ENCODE measurements around the gene STPG2.

DNA sequence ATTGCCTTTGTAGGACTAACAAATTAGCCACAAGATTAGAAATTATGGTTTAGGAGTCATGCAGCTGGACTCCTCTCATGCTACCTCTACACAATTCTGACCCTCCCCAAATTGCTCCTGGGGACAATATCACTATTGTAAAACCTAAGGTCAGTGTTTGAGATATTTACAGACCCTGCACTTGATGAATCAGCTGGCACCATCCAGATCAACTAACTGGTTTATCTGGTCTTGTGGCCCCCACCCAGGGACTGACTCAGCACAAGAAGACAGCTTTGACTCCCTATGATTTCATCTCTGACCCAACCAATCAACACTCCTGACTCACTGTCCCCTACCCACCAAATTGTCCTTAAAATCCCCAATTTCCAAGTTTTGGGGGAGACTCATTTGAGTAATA is 192.4 kb downstream of the STPG2 start:
- TF ChIP-seq POLR2A (IDR thresholded peaks at IDR 0.05) (no peak), CTCF (IDR thresholded peaks at IDR 0.05 in 4 of 5, conservative IDR thresholded peaks at IDR 0.05 in 1 of 5) (no peak)
